SK-N-DZ (cell line): ENCODE data around the gene DPH6.

ENCODE experiments used
- DNase-seq: peaks from one replicate; pipeline ENCODE4 v3.0.0-alpha.2; 2015; ENCODE audit warnings: low spot score
- small RNA-seq, 2 experiments: library from RNA; depleted of rRNA; stranded (forward); fragments of <200 nt; gene quantifications; one replicate each; pipeline ENCODE3, GENCODE V24; 2014

The DPH6 gene

DNA sequence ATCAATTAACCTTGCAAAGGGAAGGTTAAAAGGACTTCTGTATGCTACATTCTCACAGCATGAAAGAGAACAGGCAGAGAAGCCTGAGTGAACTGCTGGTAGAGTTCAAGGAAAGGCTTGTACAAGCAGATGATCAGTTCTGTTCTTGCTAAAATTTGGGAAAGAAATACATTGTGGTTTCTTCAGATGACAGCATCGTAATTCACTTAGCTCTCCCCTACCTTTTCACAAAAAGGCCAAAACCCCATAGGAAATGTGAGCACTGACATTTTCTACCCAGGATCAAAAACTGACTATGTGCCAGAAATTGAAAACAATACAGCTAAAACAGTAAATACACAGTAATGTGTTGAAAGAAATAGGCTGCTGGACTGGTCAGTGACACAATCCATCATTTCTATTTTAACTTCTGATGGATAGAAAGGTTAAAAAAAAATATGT is 216.4 kb downstream of the DPH6 start:
- DNase-seq = no peak

DNA sequence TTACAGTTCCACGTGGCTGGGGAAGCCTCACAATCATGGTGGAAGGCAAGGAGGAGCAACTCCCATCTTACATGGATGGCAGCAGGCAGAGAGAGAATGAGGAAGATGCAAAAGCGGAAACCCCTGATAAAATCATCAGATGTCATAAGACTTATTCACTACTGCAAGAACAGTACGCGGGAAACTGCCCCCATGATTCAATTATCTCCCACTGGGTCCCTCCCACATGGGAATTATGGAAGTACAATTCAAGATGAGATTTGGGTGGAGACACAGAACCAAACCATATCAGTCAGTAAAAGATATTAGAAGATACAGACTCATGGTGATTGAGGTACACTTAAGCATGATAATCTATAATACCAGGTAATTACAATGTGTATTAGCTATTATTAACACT is 217.1 kb downstream of the DPH6 start:
- peak; percentile 53 for DNase-seq

DNA sequence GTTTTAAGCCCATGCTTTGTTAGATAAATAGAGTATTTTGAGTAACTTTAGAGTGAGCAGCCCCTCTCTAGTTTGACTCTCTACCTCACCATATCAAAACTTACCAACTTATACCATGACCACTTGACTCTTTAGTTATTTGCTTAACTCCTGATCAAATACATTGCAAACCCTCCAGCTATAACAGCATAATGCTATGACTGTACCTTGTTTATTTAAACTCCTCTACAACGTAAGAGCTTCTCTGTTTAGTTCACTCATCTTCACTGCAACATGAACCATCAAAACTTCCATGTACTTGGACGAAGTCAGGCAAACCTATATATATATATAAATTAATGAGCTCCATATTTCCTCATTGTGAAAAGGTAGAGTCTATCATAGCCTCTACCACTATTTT is 218.2 kb downstream of the DPH6 start:
- DNase-seq = no peak

DNA sequence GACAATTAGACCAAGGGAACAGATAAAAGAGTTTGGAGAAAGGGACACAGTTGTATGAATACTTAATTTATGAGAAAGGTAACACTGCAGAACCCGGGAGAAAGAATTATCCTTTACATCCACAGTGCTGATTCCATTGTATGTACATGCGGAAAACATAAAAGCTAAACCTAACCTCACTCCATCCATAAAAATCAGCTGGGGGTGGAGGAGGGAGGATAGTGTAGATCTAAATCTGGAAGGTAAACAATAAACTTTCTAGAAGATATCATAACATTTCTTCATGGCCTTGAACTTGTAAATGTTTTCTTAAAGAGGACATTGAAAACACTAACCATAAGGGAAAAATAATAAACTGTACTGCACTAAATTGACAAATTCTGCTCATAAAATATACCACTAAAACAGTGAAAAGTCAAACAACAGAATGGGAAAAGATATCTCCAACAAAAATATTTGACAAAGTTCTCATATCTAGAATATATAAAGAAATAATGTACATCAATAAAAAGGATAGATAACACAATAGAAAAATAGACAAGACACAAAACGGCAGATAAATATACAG is 220.5 kb downstream of the DPH6 start:
- no peak for DNase-seq

DNA sequence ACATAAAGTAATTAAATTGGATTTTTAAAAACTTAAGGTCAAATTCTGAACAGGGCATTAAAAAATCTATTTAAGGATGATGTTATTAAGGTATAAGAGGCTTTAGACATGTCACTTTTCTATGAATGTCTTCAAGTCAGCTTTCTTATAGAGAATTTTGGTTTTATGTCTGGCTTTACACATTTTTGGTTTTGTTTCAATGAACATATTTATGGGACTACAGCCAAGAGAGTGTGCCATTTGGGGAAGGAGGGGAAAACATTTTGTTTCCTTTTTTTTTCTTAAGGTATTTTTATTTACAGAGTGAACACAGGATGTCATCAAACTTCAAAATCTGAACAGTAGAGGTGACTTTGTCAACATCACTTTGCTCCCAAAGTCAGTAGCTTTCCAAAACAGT is 222.8 kb downstream of the DPH6 start:
- DNase-seq = no peak

DNA sequence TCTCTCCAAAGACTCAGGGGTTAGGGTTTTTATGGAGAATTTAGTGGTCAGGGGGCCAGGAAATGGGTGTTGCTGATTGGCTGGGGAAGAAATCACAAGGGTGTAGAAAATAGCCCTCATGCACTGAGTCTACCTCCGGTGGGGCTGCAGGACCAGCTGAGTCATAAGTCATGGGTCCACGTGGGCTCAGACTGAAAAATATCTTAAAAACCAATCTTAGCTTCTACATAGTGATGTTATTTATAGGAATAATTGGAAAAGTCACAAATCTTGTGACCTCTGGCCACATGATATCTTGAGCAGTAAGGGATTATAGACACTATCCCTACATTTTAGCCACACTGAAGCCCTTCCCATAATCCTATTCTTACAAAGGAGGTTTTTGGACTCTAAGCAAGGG is 224.0 kb downstream of the DPH6 start:
- no peak for DNase-seq

DNA sequence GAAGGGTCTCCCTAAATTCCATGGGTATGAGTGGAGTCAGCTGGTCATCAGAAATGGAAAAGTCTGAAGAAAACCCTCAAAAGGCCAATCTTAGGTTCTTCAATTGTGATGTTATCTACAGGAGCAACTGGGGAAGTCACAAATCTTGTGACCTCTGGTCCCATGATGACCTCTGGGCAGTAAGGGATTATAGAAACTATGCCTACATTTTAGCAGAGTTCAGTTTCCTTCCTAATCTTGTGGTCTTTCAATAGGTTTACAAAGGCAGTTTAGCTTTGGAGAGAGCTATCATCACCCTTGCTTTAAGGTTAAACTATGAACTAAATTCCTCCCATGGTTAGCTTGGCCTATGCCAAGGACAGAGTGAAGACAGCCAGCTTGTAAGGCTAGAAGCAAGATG is 225.1 kb downstream of the DPH6 start:
- no peak for DNase-seq

Small RNA genes within 50 kb of the gene (small RNA-seq; reads per million reads assigned to genes)
- gene AC019288.1 (0 reads per million in 2 experiments), gene MIR3942 (0 to 0.27 reads per million in 2 experiments)
